ENCODE results near the gene MORC2. TPM values are rescaled to one million over a fixed set of nuclear protein-coding genes. Genes with fewer than 3 reads are reported as not detected.

The MORC2 gene
- total RNA-seq, 1 experiment from 2014 or later = 12.0 TPM

GRCh38 chr22:30982512-30982911 lies 13.9 kb upstream of the MORC2 start:
- ChIA-PET CTCF (no interaction called here), POLR2A (ENCODE audit: unreplicated experiment) (no interaction called here)
- Histone ChIP-seq H2AFZ (ENCODE audit: low read length) (no peak overlapping the region), H3K9ac (ENCODE audit: low read length) (no peak overlapping the region), H3K27me3 (ENCODE audit: low read length) (no peaks in the 10 kb centered on the region), H3K9me2 (replicated peaks; ENCODE audit: low read length) (no peaks in the 10 kb centered on the region), H3K4me3 (ENCODE audit: low read length) (no peak overlapping the region), H3K4me2 (ENCODE audit: low read length) (no peak overlapping the region), H3F3A (ENCODE audit: low read length, unreplicated experiment) (peaks cover 3% of the 10 kb centered on the region), H3K27ac (ENCODE audit: low read length) (no peak overlapping the region), H3K79me2 (ENCODE audit: low read length) (no peaks in the 10 kb centered on the region), H4K20me1 (ENCODE audit: low read length) (no peaks in the 10 kb centered on the region), H3K36me3 (ENCODE audit: low read depth, low read length) (no peaks in the 10 kb centered on the region), H3K4me1 (ENCODE audit: insufficient read depth, low read length) (no peaks in the 10 kb centered on the region), H3K9me3 (ENCODE audit: low read length) (no peaks in the 10 kb centered on the region)
- no peak for DNase-seq
- TF ChIP-seq, protein P1, sequence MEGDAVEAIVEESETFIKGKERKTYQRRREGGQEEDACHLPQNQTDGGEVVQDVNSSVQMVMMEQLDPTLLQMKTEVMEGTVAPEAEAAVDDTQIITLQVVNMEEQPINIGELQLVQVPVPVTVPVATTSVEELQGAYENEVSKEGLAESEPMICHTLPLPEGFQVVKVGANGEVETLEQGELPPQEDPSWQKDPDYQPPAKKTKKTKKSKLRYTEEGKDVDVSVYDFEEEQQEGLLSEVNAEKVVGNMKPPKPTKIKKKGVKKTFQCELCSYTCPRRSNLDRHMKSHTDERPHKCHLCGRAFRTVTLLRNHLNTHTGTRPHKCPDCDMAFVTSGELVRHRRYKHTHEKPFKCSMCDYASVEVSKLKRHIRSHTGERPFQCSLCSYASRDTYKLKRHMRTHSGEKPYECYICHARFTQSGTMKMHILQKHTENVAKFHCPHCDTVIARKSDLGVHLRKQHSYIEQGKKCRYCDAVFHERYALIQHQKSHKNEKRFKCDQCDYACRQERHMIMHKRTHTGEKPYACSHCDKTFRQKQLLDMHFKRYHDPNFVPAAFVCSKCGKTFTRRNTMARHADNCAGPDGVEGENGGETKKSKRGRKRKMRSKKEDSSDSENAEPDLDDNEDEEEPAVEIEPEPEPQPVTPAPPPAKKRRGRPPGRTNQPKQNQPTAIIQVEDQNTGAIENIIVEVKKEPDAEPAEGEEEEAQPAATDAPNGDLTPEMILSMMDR (conservative IDR thresholded peaks at IDR 0.05; ENCODE audit: low read depth, low read length) = no peak
- TF ChIP-seq EZH2 (IDR thresholded peaks at IDR 0.05; ENCODE audit: low read length, unreplicated experiment) = no peak
- no peak for TF ChIP-seq EZH2phosphoT487 (IDR thresholded peaks at IDR 0.05; ENCODE audit: borderline replicate concordance, low read length)
- intact Hi-C loops (cut with micrococcal nuclease) = no loop called here
- no TSS peak for BruUV-seq (replicated peaks)
- ATAC-seq = no peak

- BruUV-seq (replicated peaks) = no TSS peak
- H3K4me3 ChIP-seq (ENCODE audit: low read length) = no peak overlapping the region
- H3K27ac ChIP-seq (ENCODE audit: low read length) = no peak overlapping the region
- DNase-seq (no peak), ATAC-seq (no peak)
- H3K9me3 ChIP-seq (ENCODE audit: low read length) = no peaks in the 10 kb centered on the region
- intact Hi-C loops (cut with micrococcal nuclease) = no loop called here
- no peak overlapping the region for H3K4me2 ChIP-seq (ENCODE audit: low read length)
- no peaks in the 10 kb centered on the region for H3K27me3 ChIP-seq (ENCODE audit: low read length)
- H3K79me2 ChIP-seq (ENCODE audit: low read length) = peaks cover 4% of the 10 kb centered on the region; the same call in 1 of the 2 replicates
- H3K36me3 ChIP-seq (ENCODE audit: low read depth, low read length) = peaks cover 9% of the 10 kb centered on the region; the same call in 1 of the 2 replicates
- H3K9me2 ChIP-seq (replicated peaks; ENCODE audit: low read length) = no peaks in the 10 kb centered on the region
- H4K20me1 ChIP-seq (ENCODE audit: low read length) = no peaks in the 10 kb centered on the region
- peaks cover 3% of the 10 kb centered on the region for H3F3A ChIP-seq (ENCODE audit: low read length, unreplicated experiment)
- POLR2A ChIA-PET (ENCODE audit: unreplicated experiment) = no interaction called here
- CTCF ChIA-PET = no interaction called here
- H3K4me1 ChIP-seq (ENCODE audit: insufficient read depth, low read length) = no peaks in the 10 kb centered on the region
- H2AFZ ChIP-seq (ENCODE audit: low read length) = no peak overlapping the region
- no peak overlapping the region for H3K9ac ChIP-seq (ENCODE audit: low read length)
- TF ChIP-seq EZH2 (IDR thresholded peaks at IDR 0.05; ENCODE audit: low read length, unreplicated experiment) (no peak), EZH2phosphoT487 (IDR thresholded peaks at IDR 0.05; ENCODE audit: borderline replicate concordance, low read length) (no peak)
- TF ChIP-seq, protein P1 (conservative IDR thresholded peaks at IDR 0.05; ENCODE audit: low read depth, low read length) = no peak
Measured at GRCh38 chr22:30979932-30980331, 11.4 kb upstream of the MORC2 start.

- H3K4me2 ChIP-seq (ENCODE audit: low read length) = no peak overlapping the region
- H4K20me1 ChIP-seq (ENCODE audit: low read length) = no peaks in the 10 kb centered on the region
- no peak overlapping the region for H3K4me3 ChIP-seq (ENCODE audit: low read length)
- BruUV-seq (replicated peaks) = no TSS peak
- TF ChIP-seq, protein P1 (conservative IDR thresholded peaks at IDR 0.05; ENCODE audit: low read depth, low read length) = no peak
- TF ChIP-seq EZH2phosphoT487 (IDR thresholded peaks at IDR 0.05; ENCODE audit: borderline replicate concordance, low read length) = no peak
- no peak for TF ChIP-seq EZH2 (IDR thresholded peaks at IDR 0.05; ENCODE audit: low read length, unreplicated experiment)
- H3K27me3 ChIP-seq (ENCODE audit: low read length) = no peaks in the 10 kb centered on the region
- H3K36me3 ChIP-seq (ENCODE audit: low read depth, low read length) = peaks cover 24% of the 10 kb centered on the region
- ChIA-PET CTCF (no interaction called here), POLR2A (ENCODE audit: unreplicated experiment) (no interaction called here)
- H3K27ac ChIP-seq (ENCODE audit: low read length) = no peak overlapping the region
- H3F3A ChIP-seq (ENCODE audit: low read length, unreplicated experiment) = no peaks in the 10 kb centered on the region
- H3K4me1 ChIP-seq (ENCODE audit: insufficient read depth, low read length) = no peaks in the 10 kb centered on the region
- intact Hi-C loops (cut with micrococcal nuclease) = no loop called here
- H3K9ac ChIP-seq (ENCODE audit: low read length) = no peak overlapping the region
- H3K9me2 ChIP-seq (replicated peaks; ENCODE audit: low read length) = no peaks in the 10 kb centered on the region
- no peak overlapping the region for H2AFZ ChIP-seq (ENCODE audit: low read length)
- no peak for DNase-seq
- H3K9me3 ChIP-seq (ENCODE audit: low read length) = no peaks in the 10 kb centered on the region
- peaks cover 14% of the 10 kb centered on the region for H3K79me2 ChIP-seq (ENCODE audit: low read length)
- ATAC-seq = no peak
Measured at GRCh38 chr22:30978304-30978962, 9.9 kb upstream of the MORC2 start.
